Measurements from ENCODE around the gene CAD.

CAD gene

DNA sequence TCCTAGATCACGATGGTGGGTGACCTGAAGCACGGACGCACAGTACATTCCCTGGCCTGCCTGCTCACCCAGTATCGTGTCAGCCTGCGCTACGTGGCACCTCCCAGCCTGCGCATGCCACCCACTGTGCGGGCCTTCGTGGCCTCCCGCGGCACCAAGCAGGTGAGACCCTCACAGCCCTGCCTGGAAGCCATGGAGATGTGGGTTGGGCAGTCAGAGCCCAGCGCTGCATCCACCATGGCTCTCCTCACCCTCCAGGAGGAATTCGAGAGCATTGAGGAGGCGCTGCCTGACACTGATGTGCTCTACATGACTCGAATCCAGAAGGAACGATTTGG is 25.4 kb downstream of the CAD start:
- peaks cover 3% of the 10 kb centered on the region; the same call in 1 of the 2 replicates for H3F3A ChIP-seq (ENCODE audit: control insufficient read depth, insufficient read depth)
- H3K4me3 ChIP-seq (ENCODE audit: low read length) = no peak overlapping the region
- no peaks in the 10 kb centered on the region for H3K79me2 ChIP-seq (ENCODE audit: control insufficient read depth, low read length)
- no peaks in the 10 kb centered on the region for H4K20me1 ChIP-seq (ENCODE audit: control insufficient read depth, insufficient read depth, low read depth, low read length)
- H3K9me3 ChIP-seq (ENCODE audit: control insufficient read depth, insufficient read depth, low read length) = no peaks in the 10 kb centered on the region
- no peaks in the 10 kb centered on the region for H3K27me3 ChIP-seq (ENCODE audit: control insufficient read depth, low read length)
- H3K9me2 ChIP-seq (replicated peaks; ENCODE audit: control insufficient read depth, low read length) = no peaks in the 10 kb centered on the region
- H3K4me2 ChIP-seq (ENCODE audit: low read length) = no peak overlapping the region
- peaks cover 65% of the 10 kb centered on the region for H3K36me3 ChIP-seq (ENCODE audit: control insufficient read depth, low read length)
- H3K27ac ChIP-seq (ENCODE audit: low read depth, low read length) = no peak overlapping the region
- H3K4me1 ChIP-seq (ENCODE audit: control insufficient read depth, low read length) = no peaks in the 10 kb centered on the region
- no peak for TF ChIP-seq EZH2phosphoT487 (IDR thresholded peaks at IDR 0.05; ENCODE audit: borderline replicate concordance, low read length)
- TF ChIP-seq, protein P1, sequence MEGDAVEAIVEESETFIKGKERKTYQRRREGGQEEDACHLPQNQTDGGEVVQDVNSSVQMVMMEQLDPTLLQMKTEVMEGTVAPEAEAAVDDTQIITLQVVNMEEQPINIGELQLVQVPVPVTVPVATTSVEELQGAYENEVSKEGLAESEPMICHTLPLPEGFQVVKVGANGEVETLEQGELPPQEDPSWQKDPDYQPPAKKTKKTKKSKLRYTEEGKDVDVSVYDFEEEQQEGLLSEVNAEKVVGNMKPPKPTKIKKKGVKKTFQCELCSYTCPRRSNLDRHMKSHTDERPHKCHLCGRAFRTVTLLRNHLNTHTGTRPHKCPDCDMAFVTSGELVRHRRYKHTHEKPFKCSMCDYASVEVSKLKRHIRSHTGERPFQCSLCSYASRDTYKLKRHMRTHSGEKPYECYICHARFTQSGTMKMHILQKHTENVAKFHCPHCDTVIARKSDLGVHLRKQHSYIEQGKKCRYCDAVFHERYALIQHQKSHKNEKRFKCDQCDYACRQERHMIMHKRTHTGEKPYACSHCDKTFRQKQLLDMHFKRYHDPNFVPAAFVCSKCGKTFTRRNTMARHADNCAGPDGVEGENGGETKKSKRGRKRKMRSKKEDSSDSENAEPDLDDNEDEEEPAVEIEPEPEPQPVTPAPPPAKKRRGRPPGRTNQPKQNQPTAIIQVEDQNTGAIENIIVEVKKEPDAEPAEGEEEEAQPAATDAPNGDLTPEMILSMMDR (IDR thresholded peaks at IDR 0.05; ENCODE audit: low read depth, low read length, poor library complexity, severe bottlenecking) = no peak

DNA sequence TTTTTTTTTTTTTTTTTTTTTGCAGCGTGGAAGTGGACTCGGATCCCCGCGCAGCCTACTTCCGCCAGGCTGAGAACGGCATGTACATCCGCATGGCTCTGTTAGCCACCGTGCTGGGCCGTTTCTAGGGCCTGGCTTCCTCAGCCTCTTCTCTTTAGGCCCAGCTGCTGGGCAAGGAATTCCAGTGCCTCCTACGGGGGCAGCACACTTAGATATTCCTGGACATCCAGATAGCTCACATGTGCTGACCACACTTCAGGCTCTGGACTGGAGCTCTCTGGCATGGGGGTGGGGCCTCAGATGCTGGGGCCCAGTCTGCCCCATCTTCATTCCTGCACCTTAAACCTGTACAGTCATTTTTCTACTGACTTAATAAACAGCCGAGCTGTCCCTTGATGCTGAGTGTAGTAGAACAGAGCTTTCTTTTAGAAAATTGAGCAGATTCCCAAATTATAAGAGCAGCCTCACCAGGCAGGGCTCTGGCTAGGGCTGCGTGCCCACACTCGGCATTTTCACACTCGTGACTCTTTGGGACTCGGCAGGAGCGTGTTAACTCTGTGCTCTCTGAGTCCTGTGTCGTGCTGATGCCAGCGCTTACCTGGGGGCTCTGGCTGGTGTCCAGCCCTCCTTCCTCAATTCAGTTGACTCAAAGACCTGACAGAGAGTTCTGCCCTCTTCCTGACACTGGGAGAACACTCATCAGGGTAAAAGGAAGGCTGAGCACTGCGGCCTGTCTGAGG is 26.4 kb downstream of the CAD start:
- TF ChIP-seq, protein P1 (IDR thresholded peaks at IDR 0.05; ENCODE audit: low read depth, low read length, poor library complexity, severe bottlenecking) = no peak
- no peak for TF ChIP-seq EZH2phosphoT487 (IDR thresholded peaks at IDR 0.05; ENCODE audit: borderline replicate concordance, low read length)
- no peak overlapping the region for H3K4me2 ChIP-seq (ENCODE audit: low read length)
- H3K27me3 ChIP-seq (ENCODE audit: control insufficient read depth, low read length) = no peaks in the 10 kb centered on the region
- H3K4me1 ChIP-seq (ENCODE audit: control insufficient read depth, low read length) = no peaks in the 10 kb centered on the region
- no peaks in the 10 kb centered on the region for H3K9me3 ChIP-seq (ENCODE audit: control insufficient read depth, insufficient read depth, low read length)
- H3K27ac ChIP-seq (ENCODE audit: low read depth, low read length) = no peak overlapping the region
- H3K4me3 ChIP-seq (ENCODE audit: low read length) = no peak overlapping the region
- no peaks in the 10 kb centered on the region for H3K79me2 ChIP-seq (ENCODE audit: control insufficient read depth, low read length)
- H3K36me3 ChIP-seq (ENCODE audit: control insufficient read depth, low read length) = peaks cover 55% of the 10 kb centered on the region
- H4K20me1 ChIP-seq (ENCODE audit: control insufficient read depth, insufficient read depth, low read depth, low read length) = no peaks in the 10 kb centered on the region
- peaks cover 3% of the 10 kb centered on the region; the same call in 1 of the 2 replicates for H3F3A ChIP-seq (ENCODE audit: control insufficient read depth, insufficient read depth)
- H3K9me2 ChIP-seq (replicated peaks; ENCODE audit: control insufficient read depth, low read length) = no peaks in the 10 kb centered on the region

DNA sequence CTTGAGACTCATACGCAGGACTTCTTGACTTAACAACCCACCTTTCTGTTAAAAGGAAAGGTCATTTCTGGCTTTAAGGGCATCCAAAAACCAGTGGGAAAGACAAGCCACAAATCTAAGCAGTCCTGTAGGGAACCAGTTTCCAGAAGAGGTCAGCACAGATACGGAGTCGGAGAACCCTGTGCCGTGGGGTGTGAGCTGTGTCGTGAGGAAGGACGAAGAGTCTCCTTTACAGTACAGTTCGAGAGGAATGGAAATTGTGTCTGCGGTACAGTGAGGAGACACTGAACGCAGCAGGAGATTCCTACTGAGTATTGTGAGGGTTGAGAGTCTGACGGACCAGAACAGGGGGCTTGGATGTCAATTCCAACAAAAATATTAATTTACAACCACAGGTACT is 27.9 kb downstream of the CAD start:
- no peaks in the 10 kb centered on the region for H3K79me2 ChIP-seq (ENCODE audit: control insufficient read depth, low read length)
- H3K4me2 ChIP-seq (ENCODE audit: low read length) = no peak overlapping the region
- no peaks in the 10 kb centered on the region for H3K9me2 ChIP-seq (replicated peaks; ENCODE audit: control insufficient read depth, low read length)
- no peaks in the 10 kb centered on the region for H3K27me3 ChIP-seq (ENCODE audit: control insufficient read depth, low read length)
- peaks cover 42% of the 10 kb centered on the region for H3K36me3 ChIP-seq (ENCODE audit: control insufficient read depth, low read length)
- H4K20me1 ChIP-seq (ENCODE audit: control insufficient read depth, insufficient read depth, low read depth, low read length) = no peaks in the 10 kb centered on the region
- H3K27ac ChIP-seq (ENCODE audit: low read depth, low read length) = no peak overlapping the region
- no peaks in the 10 kb centered on the region for H3K9me3 ChIP-seq (ENCODE audit: control insufficient read depth, insufficient read depth, low read length)
- peaks cover 3% of the 10 kb centered on the region; the same call in 1 of the 2 replicates for H3F3A ChIP-seq (ENCODE audit: control insufficient read depth, insufficient read depth)
- no peak for TF ChIP-seq EZH2phosphoT487 (IDR thresholded peaks at IDR 0.05; ENCODE audit: borderline replicate concordance, low read length)
- TF ChIP-seq, protein P1 (IDR thresholded peaks at IDR 0.05; ENCODE audit: low read depth, low read length, poor library complexity, severe bottlenecking) = no peak
- H3K4me1 ChIP-seq (ENCODE audit: control insufficient read depth, low read length) = peaks cover 12% of the 10 kb centered on the region
- H3K4me3 ChIP-seq (ENCODE audit: low read length) = no peak overlapping the region
